K562 (cell line): ENCODE measurements around the gene SERPINA3. TPM values are rescaled to one million over a fixed set of nuclear protein-coding genes. Genes with fewer than 3 reads are reported as not detected.

ENCODE experiments used
- ATAC-seq: fragments of 200-7000 bp; cut with Tn5 transposase; 3 replicates; pipeline ENCODE4 v1.9.1; 2020; ENCODE audit warnings: moderate library complexity
- BruUV-seq: library from RNA; stranded (reverse); fragments of 400-500 nt; replicated peaks from 2 replicates; lab custom pipeline; 2021; lab: Mats Ljungman, UMichigan
- CTCF ChIA-PET: fragments of 300-600 bp; formaldehyde crosslinking; extraction: SDS; loops from one replicate; lab custom pipeline; 2021; ENCODE audit warnings: low intra/inter-chr PET ratio; lab: Yijun Ruan, JAX
- POLR2A ChIA-PET: fragments of 300-600, 350-650 bp; sonication (Branson Sonifier 250); formaldehyde crosslinking; extraction: SDS; loops from one replicate; lab custom pipeline; 2021; ENCODE audit warnings: antibody characterized with exemption, inconsistent platforms; lab: Yijun Ruan, JAX
- DNase-seq, 4 experiments: peaks; one replicate each; pipeline versions ENCODE4 v3.0.0 to v3.0.0-alpha.2; 2011 to 2018; ENCODE audit warnings: low spot score in 3 of 4, mixed read lengths in 3 of 4; ENCODE audit errors: extremely low read depth in 1 of 4
- FAIRE-seq: peaks from 2 replicates; lab custom pipeline; 2011; peaks lifted over from hg19 to GRCh38; lab: Jason Lieb, UNC
- H2AFZ ChIP-seq: 2 replicates; pipeline ENCODE4 v1.6.0; 2011; ENCODE audit warnings: low read depth, low read length, control low read depth, inconsistent platforms
- H3K27ac ChIP-seq: fragments of 200-600 bp; 3 replicates; pipeline ENCODE4 v1.8.0; 2011; ENCODE audit warnings: low read depth, mild to moderate bottlenecking, control low read depth, inconsistent platforms, low read length, moderate library complexity, mixed read lengths; ENCODE audit errors: extremely low read depth
- H3K27me3 ChIP-seq, 2 experiments: fragments of 300-600 bp in 1 of 2; 2 replicates in 1 of 2; 3 replicates in 1 of 2; pipeline versions ENCODE4 v1.6.0 to v1.8.0; 2011; ENCODE audit warnings: inconsistent platforms in 2 of 2, low read length in 2 of 2, mild to moderate bottlenecking in 1 of 2, mixed read lengths in 1 of 2, moderate library complexity in 1 of 2; ENCODE audit not compliant: control insufficient read depth in 2 of 2, insufficient read depth in 2 of 2
- H3K36me3 ChIP-seq: fragments of 300-600 bp; 3 replicates; pipeline ENCODE4 v1.8.0; 2011; ENCODE audit warnings: mild to moderate bottlenecking, low read length, inconsistent platforms; ENCODE audit not compliant: control insufficient read depth, insufficient read depth
- H3K4me1 ChIP-seq, 2 experiments: fragments of 200-600 bp in 1 of 2; replicated peaks in 1 of 2; 2 replicates in 1 of 2; 3 replicates in 1 of 2; pipeline versions ENCODE4 v1.5.1 to v1.8.0; 2011; ENCODE audit warnings: inconsistent platforms in 2 of 2, low read length in 2 of 2, mild to moderate bottlenecking in 1 of 2, mixed read lengths in 1 of 2, moderate library complexity in 1 of 2; ENCODE audit not compliant: control insufficient read depth in 2 of 2, insufficient read depth in 2 of 2
- H3K4me2 ChIP-seq: 2 replicates; pipeline ENCODE4 v1.6.1; 2011; ENCODE audit warnings: low read length, control low read depth, inconsistent platforms, mixed read lengths; ENCODE audit not compliant: insufficient read depth
- H3K4me3 ChIP-seq: fragments of 200-600 bp; sonication (generic), shearing (Covaris generic); 2 replicates; pipeline ENCODE4 v1.5.1; 2016; ENCODE audit warnings: control low read depth, inconsistent platforms
- H3K79me2 ChIP-seq: fragments of 200-600 bp; 3 replicates; pipeline ENCODE4 v1.8.0; 2011; ENCODE audit warnings: low read length, inconsistent platforms; ENCODE audit not compliant: control insufficient read depth, insufficient read depth
- H3K9ac ChIP-seq, 2 experiments: 2 replicates each; pipeline versions ENCODE4 v1.6.0 to v1.6.1; 2011; ENCODE audit warnings: low read depth in 2 of 2, low read length in 2 of 2, control low read depth in 1 of 2, inconsistent platforms in 1 of 2, mild to moderate bottlenecking in 1 of 2, mixed read lengths in 1 of 2; ENCODE audit not compliant: insufficient read depth in 1 of 2
- H3K9me1 ChIP-seq: one replicate; pipeline ENCODE4 v1.6.0; 2011; ENCODE audit warnings: inconsistent platforms, mild to moderate bottlenecking, low read length, moderate library complexity; ENCODE audit not compliant: control insufficient read depth, insufficient read depth
- H3K9me3 ChIP-seq: replicated peaks from 2 replicates; pipeline ENCODE4 v1.5.1; 2011; ENCODE audit warnings: low read depth, low read length, inconsistent platforms; ENCODE audit not compliant: control insufficient read depth, insufficient read depth
- H4K20me1 ChIP-seq: replicated peaks from 2 replicates; pipeline ENCODE4 v1.6.1; 2011; ENCODE audit warnings: low read length, inconsistent platforms, mixed read lengths; ENCODE audit not compliant: control insufficient read depth, insufficient read depth
- CEBPG ChIP-seq, 3 experiments: fragments of 200-800 bp in 1 of 3; sonication (Bioruptor generic) in 1 of 3; sonication (generic) in 1 of 3; formaldehyde crosslinking in 1 of 3; IDR thresholded peaks in 2 of 3; conservative IDR thresholded peaks in 1 of 3; 2 replicates each; pipeline versions ENCODE4 v1.6.1 to v1.8.0; 2016 to 2022; ENCODE audit warnings: missing compliant biosample characterization in 2 of 3, missing genetic modification characterization in 2 of 3, mild to moderate bottlenecking in 1 of 3, missing genetic modification reagents in 1 of 3
- ELK3 ChIP-seq: fragments of 450-650 bp; formaldehyde crosslinking; IDR thresholded peaks from 2 replicates; pipeline ENCODE4 v1.4.0; 2020; ENCODE audit warnings: mild to moderate bottlenecking
- MCM2 ChIP-seq: fragments of 450-650 bp; IDR thresholded peaks from 2 replicates; pipeline ENCODE4 v1.6.1; 2017; ENCODE audit warnings: low read depth, mild to moderate bottlenecking
- NCOA6 ChIP-seq: fragments of 450-650 bp; IDR thresholded peaks from 2 replicates; pipeline ENCODE4 v1.6.1; 2017; ENCODE audit warnings: mild to moderate bottlenecking
- NCOR1 ChIP-seq: fragments of 450-650 bp; IDR thresholded peaks from 2 replicates; pipeline ENCODE4 v1.6.1; 2016; ENCODE audit warnings: mild to moderate bottlenecking, moderate library complexity
- PURB ChIP-seq: sonication (generic); formaldehyde crosslinking; IDR thresholded peaks from 2 replicates; pipeline ENCODE4 v1.9.0; 2021; ENCODE audit warnings: low read depth, mild to moderate bottlenecking, missing genetic modification reagents
- ZNF395 ChIP-seq: fragments of 200-800 bp; sonication (Bioruptor generic); IDR thresholded peaks from 2 replicates; pipeline ENCODE4 v1.6.1; 2017; ENCODE audit warnings: missing genetic modification characterization, missing compliant biosample characterization
- ZNF398 ChIP-seq: fragments of 250-450 bp; sonication (Bioruptor Pico); IDR thresholded peaks from 2 replicates; pipeline ENCODE4 v1.8.0; 2021; ENCODE audit warnings: moderate library complexity, mild to moderate bottlenecking, inconsistent platforms
- ZZZ3 ChIP-seq: fragments of 450-650 bp; IDR thresholded peaks from 2 replicates; pipeline ENCODE4 v1.6.1; 2016; ENCODE audit warnings: antibody characterized with exemption, mild to moderate bottlenecking, moderate library complexity
- WGBS: fragments of 100-300 bp; shearing (Covaris generic); methylation state at CpG from one replicate; pipeline ENCODE4 v1.1.6; 2016; ENCODE audit warnings: low coverage, mixed read lengths; ENCODE audit not compliant: insufficient coverage; ENCODE audit errors: missing lambda C conversion rate; 5-methylcytosine and 5-hydroxymethylcytosine counted together
- in situ Hi-C: fragments of 300-500 bp; cut with MboI; formaldehyde crosslinking; loops from 4 replicates; pipeline ENCODE4 v1.15.0; 2018; ENCODE audit warnings: inconsistent platforms, mixed read lengths
- intact Hi-C: fragments of 100-400 bp; cut with micrococcal nuclease; formaldehyde crosslinking; loops from 2 replicates; pipeline ENCODE4 v1.14.2; 2022
- polyA plus RNA-seq, 8 experiments: library from polyadenylated mRNA; depleted of rRNA in 4 of 8; stranded (reverse) in 5 of 8; unstranded in 3 of 8; fragments of >200 nt; fragmentation: Nextera tagmentation in 2 of 8; fragmentation: Illumina TruSeq in 1 of 8; extraction: Ambion mirVana in 2 of 8; extraction: Trizol in 1 of 8; gene quantifications; 2 replicates each; pipeline versions ENCODE4 v1.2.1 to v1.2.3, GENCODE V29; 2011 to 2014; ENCODE audit warnings: inconsistent platforms in 1 of 8, missing spikeins in 1 of 8
- total RNA-seq, 7 experiments: library from RNA; depleted of rRNA in 6 of 7; stranded (reverse); fragments of >200 nt in 6 of 7; fragmentation: Illumina TruSeq in 2 of 7; extraction: Trizol in 2 of 7; gene quantifications; 2 replicates each; pipeline versions ENCODE4 v1.2.1 to v1.2.3, GENCODE V29; 2011 to 2021; ENCODE audit warnings: low replicate concordance in 1 of 7
- TF ChIP-seq, protein P1 (sequence below): sonication (generic); formaldehyde crosslinking; IDR thresholded peaks from 2 replicates; pipeline ENCODE4 v1.8.1; 2023; ENCODE audit warnings: mild to moderate bottlenecking, missing genetic modification reagents
- TF ChIP-seq, protein P2 (sequence below): sonication (generic); formaldehyde crosslinking; IDR thresholded peaks from 2 replicates; pipeline ENCODE4 v1.8.1; 2023; ENCODE audit warnings: missing genetic modification reagents, mild to moderate bottlenecking, borderline replicate concordance

Gene SERPINA3
- total and polyA plus RNA-seq, 9 of the 15 experiments (the other 6 are each of a cell fraction or from before 2014, with no cell fraction given), result 2.3 TPM; not detected in 8

DNA sequence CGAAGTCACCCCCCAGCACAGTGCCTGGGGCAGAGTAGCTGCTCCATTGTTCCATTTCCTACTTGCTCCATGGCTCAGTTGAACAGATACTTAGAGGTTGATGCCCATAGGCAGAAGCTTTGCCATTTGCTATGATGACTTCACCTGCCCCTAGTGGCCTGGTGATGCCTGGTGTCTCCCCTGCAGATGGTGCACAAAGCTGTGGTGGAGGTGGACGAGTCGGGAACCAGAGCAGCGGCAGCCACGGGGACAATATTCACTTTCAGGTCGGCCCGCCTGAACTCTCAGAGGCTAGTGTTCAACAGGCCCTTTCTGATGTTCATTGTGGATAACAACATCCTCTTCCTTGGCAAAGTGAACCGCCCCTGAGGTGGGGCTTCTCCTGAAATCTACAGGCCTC, 20.3 kb upstream of the SERPINA3 start:
- Histone ChIP-seq H3K9me1 (no peaks in the 10 kb centered on the region), H3K4me2 (no peak overlapping the region), H3K4me3 (no peak overlapping the region), H2AFZ (no peak overlapping the region), H3K9ac (no peak overlapping the region), H3K4me1 (no peaks in the 10 kb centered on the region), H3K36me3 (no peaks in the 10 kb centered on the region), H4K20me1 (no peaks in the 10 kb centered on the region), H3K9me3 (no peaks in the 10 kb centered on the region), H3K27ac (no peak overlapping the region), H3K79me2 (no peaks in the 10 kb centered on the region), H3K27me3 (no peaks in the 10 kb centered on the region)
- no TSS peak for BruUV-seq
- DNase-seq, result no peak
- in situ Hi-C loops, result no loop called here
- intact Hi-C loops, result no loop called here
- no peak for ATAC-seq
- FAIRE-seq, result no peak
- whole genome bisulfite sequencing, result 7% methylated on average over 6 of the region's 8 CpGs
- ChIA-PET CTCF (no interaction called here), POLR2A (no interaction called here)
- TF ChIP-seq ZZZ3 (no peak), ZNF395 (CRISPR knock-in tag) (no peak), CEBPG (CRISPR knock-in tag; IDR thresholded peaks at IDR 0.05) (no peak), CEBPG (tag; conservative IDR thresholded peaks at IDR 0.05 in 1 of 2, IDR thresholded peaks at IDR 0.05 in 1 of 2) (no peak), PURB (CRISPR knock-in tag) (no peak), ZNF398 (CRISPR knock-in tag) (no peak), MCM2 (no peak), NCOR1 (no peak), NCOA6 (no peak), ELK3 (no peak)
- TF ChIP-seq, protein P1, sequence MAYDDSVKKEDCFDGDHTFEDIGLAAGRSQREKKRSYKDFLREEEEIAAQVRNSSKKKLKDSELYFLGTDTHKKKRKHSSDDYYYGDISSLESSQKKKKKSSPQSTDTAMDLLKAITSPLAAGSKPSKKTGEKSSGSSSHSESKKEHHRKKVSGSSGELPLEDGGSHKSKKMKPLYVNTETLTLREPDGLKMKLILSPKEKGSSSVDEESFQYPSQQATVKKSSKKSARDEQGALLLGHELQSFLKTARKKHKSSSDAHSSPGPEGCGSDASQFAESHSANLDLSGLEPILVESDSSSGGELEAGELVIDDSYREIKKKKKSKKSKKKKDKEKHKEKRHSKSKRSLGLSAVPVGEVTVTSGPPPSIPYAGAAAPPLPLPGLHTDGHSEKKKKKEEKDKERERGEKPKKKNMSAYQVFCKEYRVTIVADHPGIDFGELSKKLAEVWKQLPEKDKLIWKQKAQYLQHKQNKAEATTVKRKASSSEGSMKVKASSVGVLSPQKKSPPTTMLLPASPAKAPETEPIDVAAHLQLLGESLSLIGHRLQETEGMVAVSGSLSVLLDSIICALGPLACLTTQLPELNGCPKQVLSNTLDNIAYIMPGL (CRISPR knock-in tag), result no peak
- TF ChIP-seq, protein P2, sequence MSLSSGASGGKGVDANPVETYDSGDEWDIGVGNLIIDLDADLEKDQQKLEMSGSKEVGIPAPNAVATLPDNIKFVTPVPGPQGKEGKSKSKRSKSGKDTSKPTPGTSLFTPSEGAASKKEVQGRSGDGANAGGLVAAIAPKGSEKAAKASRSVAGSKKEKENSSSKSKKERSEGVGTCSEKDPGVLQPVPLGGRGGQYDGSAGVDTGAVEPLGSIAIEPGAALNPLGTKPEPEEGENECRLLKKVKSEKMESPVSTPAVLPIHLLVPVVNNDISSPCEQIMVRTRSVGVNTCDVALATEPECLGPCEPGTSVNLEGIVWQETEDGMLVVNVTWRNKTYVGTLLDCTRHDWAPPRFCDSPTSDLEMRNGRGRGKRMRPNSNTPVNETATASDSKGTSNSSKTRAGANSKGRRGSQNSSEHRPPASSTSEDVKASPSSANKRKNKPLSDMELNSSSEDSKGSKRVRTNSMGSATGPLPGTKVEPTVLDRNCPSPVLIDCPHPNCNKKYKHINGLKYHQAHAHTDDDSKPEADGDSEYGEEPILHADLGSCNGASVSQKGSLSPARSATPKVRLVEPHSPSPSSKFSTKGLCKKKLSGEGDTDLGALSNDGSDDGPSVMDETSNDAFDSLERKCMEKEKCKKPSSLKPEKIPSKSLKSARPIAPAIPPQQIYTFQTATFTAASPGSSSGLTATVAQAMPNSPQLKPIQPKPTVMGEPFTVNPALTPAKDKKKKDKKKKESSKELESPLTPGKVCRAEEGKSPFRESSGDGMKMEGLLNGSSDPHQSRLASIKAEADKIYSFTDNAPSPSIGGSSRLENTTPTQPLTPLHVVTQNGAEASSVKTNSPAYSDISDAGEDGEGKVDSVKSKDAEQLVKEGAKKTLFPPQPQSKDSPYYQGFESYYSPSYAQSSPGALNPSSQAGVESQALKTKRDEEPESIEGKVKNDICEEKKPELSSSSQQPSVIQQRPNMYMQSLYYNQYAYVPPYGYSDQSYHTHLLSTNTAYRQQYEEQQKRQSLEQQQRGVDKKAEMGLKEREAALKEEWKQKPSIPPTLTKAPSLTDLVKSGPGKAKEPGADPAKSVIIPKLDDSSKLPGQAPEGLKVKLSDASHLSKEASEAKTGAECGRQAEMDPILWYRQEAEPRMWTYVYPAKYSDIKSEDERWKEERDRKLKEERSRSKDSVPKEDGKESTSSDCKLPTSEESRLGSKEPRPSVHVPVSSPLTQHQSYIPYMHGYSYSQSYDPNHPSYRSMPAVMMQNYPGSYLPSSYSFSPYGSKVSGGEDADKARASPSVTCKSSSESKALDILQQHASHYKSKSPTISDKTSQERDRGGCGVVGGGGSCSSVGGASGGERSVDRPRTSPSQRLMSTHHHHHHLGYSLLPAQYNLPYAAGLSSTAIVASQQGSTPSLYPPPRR (CRISPR knock-in tag), result no peak
